Tibial nerve (tissue), 4 donors: Measurements from ENCODE around the gene PNKP. TPM values are rescaled to one million over a fixed set of nuclear protein-coding genes. Genes with fewer than 3 reads are reported as not detected.

Experiments used
- DNase-seq, 2 donors: peaks; one replicate each; pipeline ENCODE4 v3.0.0-alpha.2; 2019; ENCODE audit warnings: low spot score in 2 of 2
- H3K27ac ChIP-seq, 4 donors: fragments of 200-600 bp; sonication (generic) in 3 of 4; one replicate each; pipeline ENCODE4 v1.5.1; 2017 to 2019; ENCODE audit warnings: mild to moderate bottlenecking in 1 of 4
- H3K27me3 ChIP-seq, 2 donors: fragments of 200-600 bp; sonication (generic) in 1 of 2; one replicate each; pipeline versions ENCODE4 v1.5.1 to v1.6.0; 2017 to 2019
- H3K36me3 ChIP-seq, 3 donors: fragments of 200-600 bp; sonication (generic); one replicate each; pipeline ENCODE4 v1.5.1; 2018 to 2019
- H3K4me1 ChIP-seq, 4 donors: fragments of 200-600 bp; sonication (generic) in 3 of 4; one replicate each; pipeline ENCODE4 v1.5.1; 2017 to 2019
- H3K4me3 ChIP-seq, 4 donors: fragments of 200-600 bp; sonication (generic) in 3 of 4; one replicate each; pipeline ENCODE4 v1.5.1; 2017 to 2019; ENCODE audit warnings: mild to moderate bottlenecking in 1 of 4, moderate library complexity in 1 of 4
- H3K9me3 ChIP-seq, 4 donors: fragments of 200-600 bp; sonication (generic) in 3 of 4; one replicate each; pipeline ENCODE4 v1.5.1; 2017 to 2019
- CTCF ChIP-seq, 5 experiments: fragments of 200-600 bp in 3 of 5; fragments of 450-650 bp in 2 of 5; sonication (generic) in 3 of 5; IDR thresholded peaks; one replicate each; pipeline ENCODE4 v1.5.1; 2016 to 2019; ENCODE audit warnings: antibody characterized with exemption in 5 of 5, mild to moderate bottlenecking in 3 of 5, moderate library complexity in 2 of 5
- EP300 ChIP-seq, 2 donors: sonication (generic); formaldehyde crosslinking; IDR thresholded peaks; one replicate each; pipeline ENCODE4 v1.6.1; 2017; ENCODE audit warnings: antibody characterized with exemption in 2 of 2, mild to moderate bottlenecking in 1 of 2
- POLR2A ChIP-seq, 2 donors: fragments of 450-650 bp; IDR thresholded peaks; one replicate each; pipeline ENCODE4 v1.6.1; 2017; ENCODE audit warnings: antibody characterized with exemption in 2 of 2, mild to moderate bottlenecking in 2 of 2, moderate library complexity in 2 of 2
- WGBS, 2 donors: methylation state at CpG; one replicate each; pipeline ENCODE4 v1.1.5; 2018; 5-methylcytosine and 5-hydroxymethylcytosine counted together
- total RNA-seq, 4 donors: library from RNA; depleted of rRNA; stranded (reverse); fragments of >200 nt; gene quantifications; one replicate each; pipeline ENCODE4 v1.1.0, GENCODE V29; 2016

Gene PNKP
- total RNA-seq, 4 donors from 2014 or later = 52.7 to 158 (median 79.5) TPM

GRCh38 chr19:49911381-49912145 is 44.2 kb upstream of the PNKP start:
- peaks cover 0 to 83% (median 3%) of the 10 kb centered on the region in 3 donors for H3K36me3 ChIP-seq
- peak in 1 of 2 donors; percentile 31 for TF ChIP-seq EP300 (IDR thresholded peaks at IDR 0.05)
- no peak for TF ChIP-seq POLR2A (IDR thresholded peaks at IDR 0.05)
- WGBS, 2 donors = 14 to 18% methylated on average over 9 of the region's 9 CpGs
- no peaks in the 10 kb centered on the region for H3K27me3 ChIP-seq
- peaks cover 0 to 25% (median 8%) of the 10 kb centered on the region in 4 donors for H3K4me1 ChIP-seq
- no peak for DNase-seq
- no peaks in the 10 kb centered on the region for H3K9me3 ChIP-seq
- peak overlapping the region in 2 of 4 donors; percentile 12 to 15 for H3K27ac ChIP-seq
- no peak overlapping the region for H3K4me3 ChIP-seq

DNA sequence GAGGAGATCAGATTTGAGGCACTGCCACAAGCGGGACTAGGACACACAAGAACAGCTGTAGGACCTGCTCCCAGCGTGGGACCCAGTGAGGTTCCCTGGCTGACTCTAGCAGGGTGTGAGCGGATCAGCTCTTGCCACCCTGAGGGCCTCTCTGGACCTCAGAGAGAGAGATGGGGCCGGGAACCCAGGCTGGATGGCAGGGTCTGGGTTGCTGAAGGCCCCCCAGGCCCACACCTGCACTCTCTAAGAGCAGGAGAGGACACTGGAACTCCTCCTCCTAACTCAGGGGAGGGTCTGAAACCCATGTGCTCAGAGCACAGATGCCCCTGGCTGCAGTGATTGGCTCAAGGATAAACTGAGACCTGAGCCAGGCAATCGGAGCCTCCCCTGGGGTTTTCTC is 42.8 kb upstream of the PNKP start:
- TF ChIP-seq CTCF (IDR thresholded peaks at IDR 0.05) = no peak
- no peak for TF ChIP-seq EP300 (IDR thresholded peaks at IDR 0.05)
- TF ChIP-seq POLR2A (IDR thresholded peaks at IDR 0.05) = no peak
- 83 to 92% methylated on average over 5 of the region's 5 CpGs for WGBS, 2 donors
- peaks cover 0 to 81% (median 3%) of the 10 kb centered on the region in 3 donors for H3K36me3 ChIP-seq
- H3K9me3 ChIP-seq = no peaks in the 10 kb centered on the region
- H3K4me1 ChIP-seq = peaks cover 0 to 25% (median 8%) of the 10 kb centered on the region in 4 donors
- DNase-seq = no peak
- peak overlapping the region in 2 of 4 donors; percentile 12 to 24 for H3K27ac ChIP-seq
- no peak overlapping the region for H3K4me3 ChIP-seq
- H3K27me3 ChIP-seq = no peaks in the 10 kb centered on the region

DNA sequence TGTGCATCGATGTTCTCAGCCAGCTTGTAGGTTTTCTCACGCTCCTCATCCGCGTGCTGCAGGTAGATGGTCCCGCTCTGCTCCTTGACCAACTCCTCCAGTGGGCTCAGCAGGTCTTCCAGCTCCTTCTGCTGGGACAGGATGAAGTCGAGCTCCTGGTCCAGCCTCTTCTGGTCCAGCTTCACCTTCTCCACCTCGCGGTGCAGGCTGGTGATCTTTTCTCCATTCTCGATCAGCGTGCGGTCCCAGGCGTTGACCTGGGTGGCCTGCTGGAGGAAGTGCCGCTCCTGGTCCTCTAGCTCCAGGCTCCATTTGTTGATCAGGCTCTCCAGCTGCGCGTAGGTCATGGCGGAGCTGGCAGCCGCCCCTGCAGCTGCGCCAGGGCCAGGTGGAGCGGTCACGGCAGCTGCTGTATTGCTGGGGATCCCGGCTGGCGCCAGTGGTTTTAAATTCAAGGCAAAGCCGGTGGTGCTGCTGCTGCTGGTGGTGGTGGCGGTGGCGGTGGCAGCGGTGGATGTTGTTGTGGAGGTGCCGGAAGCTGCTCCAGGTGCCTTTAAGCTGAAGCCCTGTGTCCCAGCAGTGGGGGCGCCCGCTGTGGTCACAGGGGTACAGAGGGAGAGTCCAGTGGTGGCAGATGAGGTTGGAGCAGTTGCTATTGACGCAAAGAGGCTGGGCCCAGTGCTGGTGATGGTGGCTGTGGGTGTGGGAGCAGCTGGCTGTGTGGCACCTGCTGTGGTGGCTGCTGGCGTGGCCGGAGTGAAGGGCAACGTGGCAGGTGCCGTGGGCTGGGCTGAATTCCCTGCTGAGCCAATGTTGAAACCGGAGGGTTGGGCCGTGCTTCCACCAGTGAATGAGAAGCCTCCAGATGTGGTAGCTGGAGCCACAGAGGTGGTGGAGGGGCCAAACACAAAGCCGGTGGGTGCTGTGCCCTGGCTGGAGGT is 41.4 kb upstream of the PNKP start:
- no peaks in the 10 kb centered on the region for H3K27me3 ChIP-seq

GRCh38 chr19:49907745-49908446 is 40.5 kb upstream of the PNKP start:
- H3K27ac ChIP-seq = no peak overlapping the region
- H3K4me1 ChIP-seq = peaks cover 0 to 23% (median 8%) of the 10 kb centered on the region in 4 donors
- peaks cover 0 to 58% (median 3%) of the 10 kb centered on the region in 3 donors for H3K36me3 ChIP-seq
- TF ChIP-seq POLR2A (IDR thresholded peaks at IDR 0.05) = no peak
- no peak for TF ChIP-seq EP300 (IDR thresholded peaks at IDR 0.05)
- no peak for TF ChIP-seq CTCF (IDR thresholded peaks at IDR 0.05)
- no peaks in the 10 kb centered on the region for H3K27me3 ChIP-seq
- no peak overlapping the region for H3K4me3 ChIP-seq
- DNase-seq = no peak
- WGBS, 2 donors = 91 to 93% methylated on average over 23 of the region's 23 CpGs
- no peaks in the 10 kb centered on the region for H3K9me3 ChIP-seq

More for the DNA sequence above, 41.4 kb upstream of the PNKP start:
- DNase-seq = no peak
- 96 to 97% methylated on average over 32 to 37 of the region's 37 CpGs for WGBS, 2 donors
- TF ChIP-seq EP300 (IDR thresholded peaks at IDR 0.05) = no peak
- no peak for TF ChIP-seq CTCF (IDR thresholded peaks at IDR 0.05)
- TF ChIP-seq POLR2A (IDR thresholded peaks at IDR 0.05) = no peak
- peaks cover 0 to 25% (median 8%) of the 10 kb centered on the region in 4 donors for H3K4me1 ChIP-seq
- no peaks in the 10 kb centered on the region for H3K9me3 ChIP-seq
- H3K27ac ChIP-seq = no peak overlapping the region
- H3K4me3 ChIP-seq = no peak overlapping the region
- H3K36me3 ChIP-seq = peaks cover 0 to 67% (median 3%) of the 10 kb centered on the region in 3 donors

- no peak for DNase-seq
- peaks cover 0 to 51% (median 3%) of the 10 kb centered on the region in 3 donors for H3K36me3 ChIP-seq
- 74 to 83% methylated on average over 16 of the region's 16 CpGs for WGBS, 2 donors
Measured at GRCh38 chr19:49906879-49907564, 39.6 kb upstream of the PNKP start.

More at GRCh38 chr19:49906879-49907564, 39.6 kb upstream of the PNKP start:
- TF ChIP-seq CTCF (IDR thresholded peaks at IDR 0.05) (no peak), EP300 (IDR thresholded peaks at IDR 0.05) (no peak), POLR2A (IDR thresholded peaks at IDR 0.05) (no peak)
- Histone ChIP-seq H3K27me3 (no peaks in the 10 kb centered on the region), H3K9me3 (no peaks in the 10 kb centered on the region), H3K4me3 (no peak overlapping the region), H3K27ac (no peak overlapping the region), H3K4me1 (peaks cover 0 to 18% (median 8%) of the 10 kb centered on the region in 4 donors)
